Measurements from ENCODE around the gene INHBA.

GRCh38 chr7:41661596-41661995 is 41.3 kb downstream of the INHBA start:
- no peak for TF ChIP-seq CTCF (conservative IDR thresholded peaks at IDR 0.05; ENCODE audit: low read length)
- TF ChIP-seq EZH2phosphoT487 (IDR thresholded peaks at IDR 0.05; ENCODE audit: borderline replicate concordance, low read depth, low read length) = no peak
